Epidermal melanocyte (primary cell): ENCODE results near the gene GRB10.

Source experiments
- DNase-seq: peaks from one replicate; pipeline ENCODE4 v3.0.0; 2011; ENCODE audit warnings: low spot score; ENCODE audit not compliant: insufficient read length

GRB10 gene

DNA sequence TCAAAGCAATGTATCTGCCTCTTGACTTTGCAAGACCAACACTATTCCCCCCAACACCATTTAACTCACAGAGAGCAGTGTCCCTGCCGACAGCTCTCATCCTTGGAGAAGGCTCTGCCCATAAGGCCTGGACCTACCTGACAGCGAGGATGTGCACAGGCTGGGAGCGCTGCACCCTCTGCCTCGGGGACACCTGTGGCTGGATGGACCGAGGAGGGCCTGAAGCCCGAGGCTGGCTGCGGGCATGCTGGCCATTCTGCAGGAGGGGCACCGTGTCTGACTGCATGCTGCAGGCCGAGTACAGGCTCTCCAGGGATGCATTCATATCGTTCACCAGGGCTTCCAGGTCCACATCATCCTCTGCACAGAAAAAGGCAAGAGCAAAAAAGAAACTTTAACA lies 108.4 kb downstream of the GRB10 start:
- no peak for DNase-seq

DNA sequence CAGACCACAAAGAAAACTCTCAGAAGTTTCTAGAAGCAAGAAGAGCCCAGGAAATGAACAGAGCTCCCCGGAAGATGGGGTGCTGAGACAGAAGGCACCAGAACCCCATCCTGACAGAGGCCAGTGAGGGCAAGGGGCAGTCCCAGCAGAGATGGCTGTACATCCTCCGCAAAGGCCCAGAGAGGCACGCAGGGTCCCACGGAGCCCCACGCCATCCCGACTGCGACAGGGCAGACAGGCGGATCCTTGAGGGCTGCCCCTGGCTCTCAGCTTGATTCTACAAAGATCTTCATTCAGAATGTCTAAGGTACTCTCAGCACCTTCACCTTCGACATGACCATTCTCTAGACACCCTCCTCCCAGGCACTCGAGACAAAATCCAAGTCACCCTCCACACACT lies 109.6 kb downstream of the GRB10 start:
- DNase-seq, result no peak

DNA sequence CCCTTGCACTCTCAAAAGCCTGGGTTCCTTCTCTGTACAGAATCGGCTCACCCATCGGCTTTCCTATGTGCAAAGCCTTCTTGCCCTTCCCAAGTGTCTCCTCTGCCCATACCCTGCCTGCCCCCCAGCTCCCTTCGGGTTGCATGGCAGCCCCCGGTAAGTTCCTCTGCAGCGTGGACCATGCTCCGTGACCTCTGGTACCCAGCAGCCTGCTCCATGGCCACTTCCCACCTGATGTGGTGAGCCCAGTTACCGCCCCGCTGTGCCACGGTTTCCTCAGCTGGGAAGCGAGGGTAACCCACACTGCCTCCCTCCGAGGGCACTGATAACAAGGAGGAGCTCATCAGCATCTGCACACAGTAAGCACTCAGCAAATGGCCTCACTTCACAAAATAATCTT lies 110.7 kb downstream of the GRB10 start:
- no peak for DNase-seq

DNA sequence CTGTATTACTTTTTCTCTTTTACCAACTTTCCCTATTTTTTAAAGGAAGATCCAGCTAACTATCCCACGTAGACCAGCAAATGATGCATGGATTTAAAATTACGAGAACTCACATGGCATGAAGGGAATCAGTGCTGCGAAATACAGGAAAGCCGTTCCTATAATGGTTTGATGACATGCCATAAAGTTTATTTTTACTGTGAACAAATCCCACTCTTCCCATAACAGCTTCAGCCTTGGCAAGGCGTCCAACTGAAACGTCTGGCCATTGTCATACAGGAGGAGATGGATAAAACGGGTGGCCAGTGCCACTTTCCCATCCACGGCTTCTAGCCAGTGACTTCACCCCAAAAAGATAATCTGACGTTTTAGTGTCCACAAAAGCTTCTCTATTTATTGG lies 111.3 kb downstream of the GRB10 start:
- no peak for DNase-seq

DNA sequence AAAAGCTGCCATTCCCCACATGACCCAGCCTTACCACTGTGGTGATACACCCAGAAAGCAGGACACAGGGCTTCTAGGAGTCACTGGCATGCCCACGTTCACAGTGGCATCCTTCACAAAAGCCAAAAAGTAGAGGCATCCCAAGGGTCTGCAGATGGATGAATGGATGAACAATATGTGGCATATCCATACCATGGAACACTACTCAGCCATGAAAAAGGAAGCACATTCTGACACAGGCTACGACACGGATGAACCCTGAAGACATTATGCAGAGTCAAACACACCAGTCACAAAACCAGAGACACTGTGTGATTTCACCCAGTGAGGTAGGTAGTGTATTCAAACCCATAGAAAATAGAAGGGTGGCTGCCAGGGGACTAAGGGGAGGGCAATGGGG lies 112.8 kb downstream of the GRB10 start:
- DNase-seq, result no peak

DNA sequence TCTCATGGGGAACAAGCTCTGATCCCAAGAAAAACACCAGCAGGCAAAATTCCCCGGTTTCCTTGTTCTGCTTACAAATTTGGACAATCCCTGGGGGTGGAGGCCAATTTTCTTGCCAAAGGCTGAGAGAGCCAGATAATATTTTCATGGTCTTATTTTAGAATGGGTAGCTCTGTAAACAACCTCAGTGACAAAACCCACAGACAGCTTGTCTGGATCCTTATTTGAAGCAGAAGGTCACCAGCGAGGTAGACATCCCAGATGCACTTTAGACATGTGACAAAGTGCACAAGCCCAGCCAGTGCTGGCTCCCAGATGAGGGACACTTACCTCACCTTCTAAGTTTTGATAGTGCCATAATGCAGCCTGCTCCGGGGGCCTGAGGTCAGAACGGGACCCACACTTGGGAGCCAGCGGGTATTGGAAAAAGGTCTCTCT lies 114.9 kb downstream of the GRB10 start:
- DNase-seq, result no peak

DNA sequence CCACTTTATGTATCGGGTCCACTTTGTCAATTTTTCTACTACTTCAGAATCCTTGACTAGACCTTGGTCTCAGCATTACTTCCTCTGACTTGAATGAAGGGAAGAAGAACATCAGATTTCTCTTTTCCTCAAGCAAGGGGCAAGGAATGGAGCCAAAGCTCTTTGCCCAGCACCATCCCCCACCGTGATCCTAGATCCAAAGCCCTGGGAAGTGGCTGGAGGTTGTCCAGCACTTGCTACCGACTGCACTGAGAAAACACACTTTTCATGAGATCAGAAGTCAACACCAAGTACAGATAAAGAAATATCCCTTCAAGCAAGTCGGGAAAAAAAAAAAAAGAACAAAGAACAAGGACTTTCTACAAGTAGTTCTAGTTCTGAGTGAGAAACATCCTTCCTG lies 115.4 kb downstream of the GRB10 start:
- DNase-seq, result no peak

DNA sequence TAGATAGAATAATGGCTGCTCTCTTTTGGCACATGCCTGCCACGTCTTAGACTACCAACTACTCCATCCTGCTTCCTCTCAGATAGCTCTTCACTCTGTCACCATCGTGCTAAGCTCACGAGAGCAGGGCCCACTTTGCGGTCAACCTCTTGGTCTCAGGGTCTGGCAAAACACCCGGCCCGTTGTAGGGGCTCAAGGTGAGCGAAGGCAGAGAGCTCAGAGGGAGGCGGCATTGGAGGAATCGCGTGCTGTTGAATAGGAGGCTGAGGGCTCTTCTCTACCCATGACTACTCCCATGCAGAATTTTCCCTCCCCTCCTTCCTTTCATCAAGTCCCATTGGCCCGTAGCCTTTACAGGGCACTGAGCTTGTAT lies 116.6 kb downstream of the GRB10 start:
- no peak for DNase-seq

DNA sequence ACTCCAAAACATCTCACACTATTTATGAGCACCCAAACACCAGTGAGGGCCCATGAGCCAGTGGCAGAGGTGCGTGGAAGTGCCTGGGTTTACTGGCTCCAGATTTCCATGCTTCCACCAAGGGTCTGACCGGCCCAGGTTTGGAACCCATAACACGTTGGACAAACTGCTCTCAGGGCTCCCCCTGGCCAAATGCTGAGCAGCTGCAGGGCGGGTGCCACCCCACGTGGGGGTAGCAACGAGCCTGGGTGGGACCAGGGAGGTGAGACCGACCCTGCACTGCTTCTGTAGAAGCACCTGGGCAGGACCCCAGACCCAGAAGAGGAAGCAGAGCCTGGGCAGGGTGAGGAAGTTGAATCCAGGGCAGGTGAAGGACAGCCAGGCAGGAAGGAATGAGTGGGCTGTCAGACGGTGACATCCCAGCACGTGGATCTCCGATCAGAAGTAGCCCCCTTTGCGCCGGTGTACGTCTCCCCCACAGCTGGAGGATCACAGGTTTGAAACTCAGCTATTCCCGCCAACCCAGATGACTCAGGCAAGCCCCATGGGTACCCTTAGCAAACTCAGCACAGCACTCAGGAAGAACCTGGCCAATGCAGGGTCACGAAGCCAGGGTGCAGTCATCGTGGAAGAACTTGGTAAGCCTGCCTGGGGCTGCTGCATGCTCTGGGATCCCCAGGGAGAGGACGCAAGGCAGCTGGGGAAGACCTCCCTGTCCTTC lies 117.1 kb downstream of the GRB10 start:
- no peak for DNase-seq

DNA sequence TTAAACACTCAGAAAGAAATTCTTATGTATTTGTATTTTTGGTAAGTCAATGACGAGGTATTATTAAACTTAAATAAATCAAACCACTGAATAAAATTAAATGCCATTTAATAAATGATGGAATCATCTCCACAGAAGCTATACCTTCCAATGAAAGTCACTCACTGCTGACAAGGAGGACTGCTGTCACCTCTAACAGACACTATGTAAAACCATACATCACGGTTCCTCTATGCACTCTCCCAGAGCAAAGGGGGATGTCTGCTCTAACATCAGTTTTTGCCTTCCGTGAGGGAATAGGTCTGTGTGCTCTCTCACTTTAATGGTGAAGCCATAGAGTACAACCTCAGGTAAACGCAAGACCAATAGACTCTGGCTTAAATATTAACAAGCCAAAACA lies 117.8 kb downstream of the GRB10 start:
- no peak for DNase-seq

DNA sequence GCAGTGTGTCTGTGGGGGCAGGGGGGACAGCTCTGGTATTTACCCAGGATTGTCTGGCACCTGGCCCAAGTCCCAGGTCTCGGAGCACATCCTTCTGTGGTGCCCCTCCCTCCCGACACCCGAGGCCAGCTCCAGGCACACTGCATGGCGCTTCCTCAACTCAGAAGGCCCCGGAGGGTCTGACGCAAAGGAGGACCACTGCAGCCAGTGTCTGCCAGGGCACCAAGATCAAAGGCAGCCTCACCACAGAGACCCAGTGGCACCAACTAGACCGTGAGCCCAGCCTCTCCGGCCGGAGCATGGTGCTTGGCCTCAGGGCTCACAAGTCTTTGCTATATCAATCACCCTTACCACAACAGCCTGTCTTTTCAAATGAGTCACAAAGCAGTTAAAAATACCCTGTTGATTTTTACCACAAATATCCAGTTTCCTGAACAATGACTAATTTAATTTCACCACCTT lies 118.2 kb downstream of the GRB10 start:
- no peak for DNase-seq

DNA sequence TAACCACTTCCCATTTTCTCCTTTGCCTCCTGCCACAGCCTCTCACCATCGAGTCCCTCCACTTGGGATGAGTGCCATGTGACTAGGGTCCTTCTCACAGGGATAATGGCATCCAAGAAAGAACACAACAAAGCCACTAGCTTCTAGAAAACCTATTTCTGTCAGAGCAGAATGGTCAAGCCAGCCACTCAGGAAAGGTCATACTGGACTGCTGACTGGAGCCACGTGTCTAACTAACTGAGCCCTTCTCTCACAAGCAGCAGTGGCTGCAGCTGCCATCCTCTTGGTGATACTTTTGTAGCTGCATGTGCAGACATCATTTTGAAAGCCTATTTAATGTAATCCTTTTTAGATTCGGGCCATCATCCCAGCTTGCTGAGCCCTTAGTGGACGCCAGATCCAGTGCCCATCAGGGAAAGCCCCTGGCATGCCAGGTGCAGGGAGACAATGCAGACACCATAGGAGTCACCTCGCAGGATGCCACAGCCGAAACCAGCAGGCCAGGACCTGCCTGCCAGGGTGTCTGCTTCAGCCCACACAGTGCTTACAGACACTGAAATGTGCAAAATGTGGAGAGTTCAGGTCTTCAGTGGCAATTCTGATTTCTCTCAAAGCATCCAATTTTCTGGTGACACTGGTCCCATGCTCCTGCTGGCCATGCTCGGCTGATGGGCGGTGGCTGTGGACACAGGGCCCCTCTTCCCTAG lies 119.1 kb downstream of the GRB10 start:
- no peak for DNase-seq

DNA sequence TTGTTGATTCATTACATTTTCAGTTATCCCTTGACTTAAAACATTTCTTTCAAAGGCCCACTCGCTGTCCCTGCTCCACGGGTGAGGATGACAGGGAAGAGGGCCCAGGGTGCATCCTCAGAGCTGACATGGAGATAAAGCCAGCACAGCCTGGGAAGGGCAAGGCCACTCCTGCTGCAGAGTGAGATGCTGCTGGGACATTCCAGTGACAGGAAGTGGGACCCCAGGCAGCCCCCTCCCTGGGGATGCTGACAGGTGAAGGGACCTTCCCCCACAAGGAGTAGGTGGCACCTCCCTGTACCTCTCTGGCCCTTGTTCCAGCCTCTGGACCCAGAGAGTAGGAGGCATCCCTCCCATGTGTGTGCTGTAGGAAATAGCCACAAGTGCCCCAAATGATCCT lies 119.7 kb downstream of the GRB10 start:
- DNase-seq, result no peak

DNA sequence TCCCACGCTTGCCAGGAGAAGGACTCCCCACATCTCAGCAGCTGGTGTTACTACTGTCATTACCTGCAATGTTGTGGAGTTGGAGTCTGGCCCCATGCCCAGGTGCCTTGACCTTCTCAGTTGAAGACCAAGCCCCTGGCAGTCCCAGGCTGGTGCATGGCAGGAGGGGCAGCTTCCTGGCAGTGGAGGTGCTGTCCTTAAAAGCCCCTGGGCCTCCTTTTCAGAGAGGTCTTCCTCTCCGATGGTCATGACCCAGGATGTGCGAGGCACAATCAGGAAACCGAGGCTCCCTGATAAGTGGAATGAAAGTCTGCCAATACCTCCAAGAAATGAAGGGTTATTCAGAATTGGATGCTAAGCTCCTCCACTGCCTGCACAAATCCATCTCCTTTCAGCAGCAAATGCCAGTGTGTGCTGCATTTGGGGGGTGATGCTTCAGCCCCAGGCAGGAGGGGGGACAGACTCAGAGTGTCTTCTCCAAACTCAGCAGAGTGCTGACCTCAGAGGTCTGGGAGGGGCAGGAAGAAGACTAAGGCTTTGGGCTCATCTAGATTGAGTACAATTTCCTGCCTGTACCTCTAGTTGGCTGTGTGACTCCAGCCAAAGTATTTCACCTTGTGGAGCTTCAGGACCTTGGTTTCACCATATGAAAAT lies 120.5 kb downstream of the GRB10 start:
- DNase-seq, result no peak

DNA sequence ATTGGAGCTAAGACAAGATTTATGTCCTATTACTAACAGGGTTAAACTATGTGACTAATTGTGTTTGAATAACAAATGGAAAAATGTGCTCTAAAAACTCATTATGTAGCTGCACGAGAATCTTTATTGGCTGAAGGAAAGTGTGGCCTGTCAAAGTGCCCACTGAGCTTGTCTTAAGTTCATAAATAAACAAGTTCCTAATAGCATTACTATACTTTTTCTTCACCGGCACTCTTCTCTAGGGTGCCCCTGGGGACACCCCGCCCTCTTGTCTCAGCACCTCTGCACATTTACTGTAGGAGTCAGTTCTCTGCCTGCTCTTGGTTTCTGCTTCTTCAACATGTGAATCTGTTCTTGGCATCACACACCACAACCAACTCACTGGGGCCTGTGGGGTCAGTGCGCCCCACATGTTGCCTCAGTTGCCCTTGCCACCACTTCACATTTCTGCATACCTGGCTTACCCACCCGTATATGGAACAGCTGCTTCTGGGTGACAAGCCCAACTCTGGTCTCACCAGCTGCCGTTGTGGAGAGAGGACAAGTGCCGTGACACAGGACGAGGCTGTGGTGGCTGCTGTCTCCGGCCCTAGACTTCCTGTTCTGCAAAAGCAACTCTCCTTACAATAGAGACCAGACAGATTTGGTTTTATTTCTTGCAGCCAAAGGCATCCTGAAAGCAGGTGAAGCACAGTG lies 121.2 kb downstream of the GRB10 start:
- DNase-seq, result no peak

DNA sequence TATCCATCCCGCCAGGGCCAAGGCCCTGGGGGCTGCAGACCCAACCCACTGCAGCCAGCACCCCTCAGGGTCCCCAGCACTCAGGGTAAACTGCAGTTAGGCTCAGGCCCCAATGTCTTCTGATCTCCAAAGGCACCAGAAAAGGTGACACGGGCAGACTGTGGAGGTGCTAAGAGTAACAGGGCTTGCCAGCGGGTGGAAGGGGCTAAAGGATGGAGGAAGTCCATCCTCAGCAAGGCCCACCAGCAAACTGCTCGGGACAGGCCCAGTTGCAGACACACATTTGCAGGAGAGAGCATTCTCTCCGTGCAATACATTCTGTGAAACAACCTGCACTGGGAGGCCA lies 121.9 kb downstream of the GRB10 start:
- DNase-seq, result no peak

DNA sequence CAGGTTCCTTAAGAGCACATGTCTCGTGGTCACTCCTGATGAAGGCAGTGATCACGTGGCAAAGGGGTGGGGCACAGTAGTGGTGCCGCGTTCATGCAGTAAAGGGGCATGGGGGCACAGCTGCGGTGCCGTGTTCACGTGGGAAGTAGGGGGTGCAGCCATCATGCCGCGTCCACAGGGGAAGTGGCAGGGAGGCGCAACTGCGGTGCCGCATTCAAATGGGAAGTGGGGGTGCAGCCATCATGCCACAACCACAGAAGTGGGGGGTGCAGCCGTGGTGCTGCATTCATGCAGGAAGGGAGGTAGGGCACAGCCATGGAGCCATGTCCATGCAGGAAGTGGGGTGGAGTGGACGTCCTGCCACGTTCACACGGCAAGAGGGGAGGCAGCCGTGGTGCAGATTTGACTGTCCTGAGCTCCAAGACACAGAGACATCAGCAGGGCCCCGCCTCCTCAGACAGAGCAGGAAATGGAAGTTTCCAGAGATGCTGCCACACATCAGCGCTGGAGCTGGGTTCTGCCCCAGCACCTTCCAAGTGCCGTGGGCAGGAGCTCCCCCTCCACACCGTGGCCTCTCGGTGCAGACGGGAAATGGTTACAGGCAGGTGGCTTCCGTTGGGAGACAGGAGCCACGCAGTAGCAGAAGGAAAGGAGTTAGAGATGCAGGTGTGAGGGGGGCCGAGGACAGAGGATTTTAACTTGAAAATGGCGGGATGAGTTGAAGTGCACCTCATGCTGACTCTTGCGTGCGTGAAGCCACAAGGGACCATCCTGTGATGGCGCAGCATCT lies 122.5 kb downstream of the GRB10 start:
- DNase-seq, result no peak

DNA sequence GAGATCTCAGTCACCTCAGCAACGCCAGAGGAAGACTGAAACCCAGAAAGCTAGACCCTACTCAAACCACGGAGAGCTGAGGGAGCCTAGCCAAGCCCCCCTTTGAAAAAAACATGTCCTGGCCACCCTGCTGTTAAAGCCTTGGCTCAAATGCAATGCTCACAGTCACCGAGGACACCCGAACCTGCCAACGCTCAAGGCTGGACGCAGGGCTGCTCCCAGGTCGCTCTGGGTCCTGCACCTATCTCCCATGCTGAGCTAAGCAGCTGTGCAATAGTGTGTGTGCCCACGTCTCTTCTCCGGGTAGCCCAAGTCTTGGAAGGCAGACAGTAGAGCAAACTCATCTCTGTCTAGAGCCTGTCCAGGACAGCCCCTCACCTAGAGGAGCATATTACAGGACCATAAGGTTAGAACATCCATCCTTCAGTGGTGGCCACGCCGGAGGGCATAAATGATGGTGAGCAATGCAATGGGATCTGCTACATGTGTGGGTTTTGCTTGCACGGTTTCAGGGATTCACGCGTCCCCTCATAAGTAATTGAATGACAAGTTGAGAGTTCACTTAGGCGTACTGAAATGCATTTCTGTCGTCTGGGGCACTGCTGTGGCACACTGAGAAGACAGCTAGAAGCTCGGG lies 123.2 kb downstream of the GRB10 start:
- DNase-seq, result no peak

DNA sequence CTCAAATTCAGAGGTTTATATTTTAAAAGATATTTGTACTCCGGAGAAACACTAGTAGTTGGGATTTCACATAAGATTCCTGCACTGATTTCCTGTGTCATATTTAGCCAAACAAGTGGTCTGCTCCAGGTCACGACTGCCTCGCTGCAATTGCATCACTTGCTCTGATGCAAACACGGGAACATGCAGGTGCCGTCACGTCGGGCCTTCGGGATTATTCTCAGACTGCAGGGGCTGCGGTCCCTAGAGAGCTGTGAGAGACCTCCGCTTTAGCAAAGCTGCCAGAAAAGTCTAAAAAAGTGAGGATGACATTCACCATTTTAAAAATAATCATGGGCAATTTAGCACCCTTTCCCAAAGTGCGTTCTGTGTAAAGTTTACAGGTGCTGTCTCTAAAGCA lies 124.0 kb downstream of the GRB10 start:
- no peak for DNase-seq

DNA sequence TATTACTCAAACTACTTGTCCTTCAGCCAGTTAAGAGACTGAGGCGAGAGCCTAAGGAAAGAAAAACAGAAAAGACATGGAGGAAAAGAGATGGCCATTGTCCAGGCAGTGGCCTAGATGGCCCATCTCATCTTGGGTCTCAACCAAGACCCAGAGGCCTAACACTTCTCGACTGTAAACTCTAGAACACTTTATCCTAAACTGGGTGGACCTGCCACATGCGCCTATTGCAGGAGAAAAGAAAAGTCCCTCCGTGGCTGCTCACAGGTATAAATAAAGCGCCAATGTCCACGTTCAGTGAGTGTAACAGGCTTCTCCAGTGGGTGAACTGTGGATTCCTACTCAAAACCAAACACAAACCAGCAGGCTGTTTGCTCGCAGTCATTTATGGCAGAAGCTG lies 124.8 kb downstream of the GRB10 start:
- DNase-seq, result no peak

DNA sequence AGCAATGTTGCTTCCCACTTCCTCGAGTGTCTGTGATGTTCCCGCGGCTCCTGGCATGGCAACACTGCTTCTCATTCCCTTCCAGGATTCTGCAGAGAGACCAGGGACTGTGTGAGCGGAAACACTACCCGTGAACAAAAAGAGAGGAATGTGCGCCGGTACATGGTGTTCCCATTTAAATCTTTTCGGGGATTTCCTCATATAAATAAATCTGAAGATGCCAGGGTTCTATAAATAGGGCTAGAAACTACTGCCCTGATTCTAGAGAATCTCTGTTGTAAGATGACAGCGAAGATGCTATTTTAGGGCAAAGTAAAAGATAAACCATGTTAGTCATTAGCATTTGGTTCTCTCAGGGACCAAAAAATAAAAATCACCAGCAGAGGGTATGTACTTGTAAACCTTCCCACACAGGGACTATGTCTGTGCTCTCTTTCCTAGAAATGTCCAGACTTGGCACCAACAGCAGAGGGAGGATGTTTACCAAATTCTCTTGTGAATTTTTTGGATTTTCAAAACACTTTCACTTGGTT lies 125.3 kb downstream of the GRB10 start:
- DNase-seq, result no peak
